HEK293T (cell line): ENCODE data around the gene NUSAP1.
"Not testable (repeated sequence)": the region's sequence is repeated elsewhere in the genome, so short reads cannot be mapped to it uniquely, and the experiment has no call there.

Experiments
- ARNT ChIP-seq: fragments of 450-650 bp; IDR thresholded peaks from 2 replicates; pipeline ENCODE4 v1.6.1; 2017; ENCODE audit warnings: mild to moderate bottlenecking
- CTBP1 ChIP-seq: fragments of 450-650 bp; IDR thresholded peaks from 2 replicates; pipeline ENCODE4 v1.6.1; 2016; ENCODE audit warnings: borderline replicate concordance
- ELF4 ChIP-seq: fragments of 450-650 bp; IDR thresholded peaks from 2 replicates; pipeline ENCODE4 v1.6.1; 2017; ENCODE audit warnings: antibody characterized with exemption
- FOXA1 ChIP-seq: fragments of 450-650 bp; IDR thresholded peaks from 2 replicates; pipeline ENCODE4 v1.6.1; 2016; ENCODE audit warnings: mild to moderate bottlenecking
- FOXK2 ChIP-seq: fragments of 450-650 bp; IDR thresholded peaks from 2 replicates; pipeline ENCODE4 v1.6.1; 2016; ENCODE audit warnings: mild to moderate bottlenecking
- FOXM1 ChIP-seq: fragments of 450-650 bp; IDR thresholded peaks from 2 replicates; pipeline ENCODE4 v1.6.1; 2017; ENCODE audit warnings: mild to moderate bottlenecking, borderline replicate concordance
- HDGF ChIP-seq: fragments of 450-650 bp; IDR thresholded peaks from 2 replicates; pipeline ENCODE4 v1.6.1; 2017; ENCODE audit warnings: antibody characterized with exemption, borderline replicate concordance
- LEF1 ChIP-seq: fragments of 450-650 bp; IDR thresholded peaks from 2 replicates; pipeline ENCODE4 v1.6.1; 2017; ENCODE audit warnings: mild to moderate bottlenecking, borderline replicate concordance
- SP1 ChIP-seq: fragments of 450-650 bp; IDR thresholded peaks from 2 replicates; pipeline ENCODE4 v1.6.1; 2017
- SUZ12 ChIP-seq: fragments of 450-650 bp; IDR thresholded peaks from 2 replicates; pipeline ENCODE4 v1.6.1; 2016; ENCODE audit warnings: mild to moderate bottlenecking
- TARDBP ChIP-seq: fragments of 450-650 bp; IDR thresholded peaks from 2 replicates; pipeline ENCODE4 v1.6.1; 2016
- ZNF384 ChIP-seq: fragments of 450-650 bp; IDR thresholded peaks from 2 replicates; pipeline ENCODE4 v1.6.1; 2016

GRCh38 chr15:41425907-41426306, 93.2 kb downstream of the NUSAP1 start:
- not testable (repeated sequence) for TF ChIP-seq HDGF, ELF4, SP1, SUZ12, LEF1, FOXA1, FOXK2, ZNF384, CTBP1, ARNT, FOXM1, TARDBP
